Measurements from ENCODE around the gene CDK5.

CDK5 gene

DNA sequence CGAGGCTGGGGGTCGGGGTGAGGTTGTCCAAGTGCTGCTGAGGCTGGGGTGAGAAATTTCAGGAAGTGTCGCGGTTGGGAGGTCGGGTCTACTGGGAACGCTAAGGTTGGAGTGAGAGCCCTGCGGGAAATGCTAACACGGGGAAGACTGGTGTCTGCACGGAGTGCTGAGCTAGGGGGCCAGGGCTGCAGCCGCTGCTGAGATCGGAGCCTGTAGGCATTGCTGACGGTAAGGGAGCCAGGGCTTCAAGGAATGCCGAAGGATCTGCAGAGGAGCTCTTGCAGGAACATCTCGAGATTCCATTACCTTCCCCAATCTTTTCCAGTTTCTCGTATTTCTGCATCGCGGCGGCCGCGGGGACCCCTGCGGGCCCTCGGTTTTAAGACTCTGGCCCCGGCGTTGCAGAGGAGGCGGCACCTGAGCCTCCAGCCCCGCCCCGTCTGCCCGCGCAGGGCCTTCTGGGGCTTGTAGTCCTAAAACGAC is at the start of gene CDK5:
Gene CDK5 (minus strand): TSS at position 392 of the 483 bp plus-strand sequence. CDS start 49 bp downstream, at position 343.
- DNase-seq: no peak

DNA sequence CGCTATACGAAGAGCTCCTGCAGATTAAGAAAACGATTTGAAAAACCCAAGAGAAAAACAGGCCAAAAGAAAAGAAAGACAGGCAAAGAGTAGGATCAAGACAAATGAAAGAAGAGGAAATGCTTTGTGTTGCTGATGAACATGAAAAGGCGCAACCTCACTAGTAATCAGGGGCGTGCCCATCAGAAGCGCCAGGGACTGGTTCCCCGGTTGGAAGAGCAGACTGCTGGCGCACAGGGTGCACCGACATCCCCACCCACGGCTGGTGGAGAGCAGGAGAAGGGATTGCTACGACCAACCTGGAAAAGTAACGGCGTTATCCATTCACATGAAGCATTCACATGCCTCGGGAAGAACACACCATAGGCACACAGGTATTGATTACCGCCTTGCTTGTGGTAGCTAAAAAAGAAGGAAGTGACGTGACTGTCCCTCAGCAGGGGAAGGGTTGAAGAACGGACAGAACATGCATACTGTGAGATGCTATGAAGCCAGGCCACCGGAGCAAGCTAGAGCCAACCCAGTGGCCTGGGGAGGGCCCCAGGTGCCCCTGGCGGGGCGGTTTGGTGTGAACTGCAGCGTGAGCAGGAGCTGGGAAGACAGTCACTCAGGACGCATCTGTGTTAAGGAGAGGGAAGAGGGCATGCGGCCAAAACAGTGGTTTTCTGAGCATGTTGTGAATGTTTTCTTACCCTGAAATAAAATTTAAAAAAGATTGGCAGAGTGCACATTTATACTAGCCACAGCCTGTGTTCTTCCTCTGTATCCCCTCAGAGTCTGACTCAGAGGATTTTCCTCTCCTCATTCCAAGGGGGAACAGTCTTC is 46.9 kb upstream of the CDK5 start:
- DNase-seq: no peak

DNA sequence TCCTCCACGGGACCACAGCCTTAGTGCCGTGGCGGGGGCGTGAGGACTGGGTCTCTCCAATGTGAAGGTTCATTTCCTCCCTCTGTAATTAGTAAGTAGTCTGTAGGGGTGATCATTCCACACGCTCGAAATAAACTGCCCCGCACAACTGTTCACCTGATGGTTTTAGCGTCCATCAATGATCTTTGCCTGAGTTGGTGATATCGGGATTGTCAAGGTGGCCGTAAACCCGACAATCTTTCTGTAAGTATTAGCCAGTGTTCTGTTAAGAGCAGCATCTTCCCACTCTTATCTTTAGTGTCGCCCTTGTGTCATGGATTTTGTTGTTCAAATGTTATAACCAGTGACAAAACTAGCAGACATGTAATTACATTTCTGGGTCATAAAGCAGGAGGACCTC is 46.3 kb upstream of the CDK5 start:
- no peak for DNase-seq

DNA sequence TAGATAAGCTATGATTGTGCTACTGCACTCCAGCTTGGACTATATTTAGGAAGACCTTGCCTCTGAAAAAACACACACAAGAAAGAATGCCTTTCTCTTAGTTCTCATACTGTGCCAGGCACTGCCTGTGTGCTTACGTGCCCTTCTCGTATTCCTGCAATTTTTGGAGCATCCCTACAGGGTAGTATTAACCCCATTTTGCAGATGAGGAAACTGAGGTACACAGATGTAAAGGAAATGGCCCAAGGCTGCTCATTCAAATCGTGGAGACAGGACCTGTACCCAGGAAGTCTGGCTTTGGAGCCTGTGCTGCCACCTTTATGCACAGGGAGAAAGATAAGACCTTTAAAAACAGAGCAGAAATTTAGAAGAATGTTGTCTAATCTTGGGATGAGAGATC is 45.3 kb upstream of the CDK5 start:
- no peak for DNase-seq

DNA sequence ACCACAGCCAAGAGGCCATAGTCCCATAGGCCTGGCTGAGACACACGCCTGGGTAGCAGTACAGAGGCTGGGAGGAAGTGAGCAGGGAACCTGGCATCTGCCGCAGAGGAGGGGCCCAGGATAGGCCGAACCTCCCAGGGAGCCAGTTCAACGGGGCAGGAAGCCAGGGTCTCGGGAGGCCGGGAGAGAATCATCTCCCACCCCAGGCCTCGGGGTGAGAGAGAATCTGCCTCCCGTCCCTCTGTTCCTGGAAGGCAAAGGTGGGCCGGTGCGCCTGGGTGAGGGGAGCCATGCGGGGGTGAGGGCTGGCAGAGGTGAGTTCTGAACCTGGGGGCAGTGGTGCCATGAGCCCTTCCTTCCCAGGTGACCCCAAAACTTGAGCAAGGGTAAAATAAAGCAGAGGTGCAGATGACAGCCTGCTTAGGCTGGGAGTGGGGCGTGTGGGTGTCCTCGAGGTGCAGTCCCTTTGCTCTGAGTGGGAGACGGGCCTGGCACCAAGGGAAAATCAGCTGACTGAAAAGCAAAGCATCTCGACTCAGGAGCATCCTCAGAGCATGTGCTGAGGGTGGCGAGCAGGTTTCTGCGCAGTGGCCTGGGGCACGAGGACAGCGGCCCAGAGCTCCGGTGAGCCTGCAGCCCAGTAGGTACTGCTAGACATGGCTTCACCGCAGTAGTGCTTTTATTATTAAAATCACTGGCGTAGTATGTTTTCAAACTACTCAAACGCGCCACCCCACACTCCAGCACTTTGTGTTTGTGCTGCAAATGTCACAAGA is 44.1 kb upstream of the CDK5 start:
- DNase-seq: no peak

DNA sequence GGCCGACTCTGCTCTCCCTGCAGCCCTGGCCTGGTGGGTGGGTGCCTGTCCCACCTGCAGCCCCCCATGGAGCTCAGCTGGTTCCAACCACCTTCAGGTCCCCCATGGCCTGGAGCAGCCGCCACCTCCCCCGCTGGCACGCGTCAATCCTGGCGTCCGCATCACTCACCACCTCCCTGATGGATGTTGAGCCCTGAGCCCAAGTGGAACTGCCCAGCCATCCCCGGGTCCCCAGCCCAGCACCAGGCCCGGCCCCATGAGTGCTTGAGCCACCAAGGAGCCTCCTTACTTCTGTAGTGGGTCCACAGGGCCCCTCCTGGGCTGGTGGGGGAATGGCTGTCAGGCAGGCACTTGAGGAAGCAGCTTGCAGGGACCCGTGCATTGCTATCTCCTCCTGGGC is 43.2 kb upstream of the CDK5 start:
- DNase-seq: no peak

DNA sequence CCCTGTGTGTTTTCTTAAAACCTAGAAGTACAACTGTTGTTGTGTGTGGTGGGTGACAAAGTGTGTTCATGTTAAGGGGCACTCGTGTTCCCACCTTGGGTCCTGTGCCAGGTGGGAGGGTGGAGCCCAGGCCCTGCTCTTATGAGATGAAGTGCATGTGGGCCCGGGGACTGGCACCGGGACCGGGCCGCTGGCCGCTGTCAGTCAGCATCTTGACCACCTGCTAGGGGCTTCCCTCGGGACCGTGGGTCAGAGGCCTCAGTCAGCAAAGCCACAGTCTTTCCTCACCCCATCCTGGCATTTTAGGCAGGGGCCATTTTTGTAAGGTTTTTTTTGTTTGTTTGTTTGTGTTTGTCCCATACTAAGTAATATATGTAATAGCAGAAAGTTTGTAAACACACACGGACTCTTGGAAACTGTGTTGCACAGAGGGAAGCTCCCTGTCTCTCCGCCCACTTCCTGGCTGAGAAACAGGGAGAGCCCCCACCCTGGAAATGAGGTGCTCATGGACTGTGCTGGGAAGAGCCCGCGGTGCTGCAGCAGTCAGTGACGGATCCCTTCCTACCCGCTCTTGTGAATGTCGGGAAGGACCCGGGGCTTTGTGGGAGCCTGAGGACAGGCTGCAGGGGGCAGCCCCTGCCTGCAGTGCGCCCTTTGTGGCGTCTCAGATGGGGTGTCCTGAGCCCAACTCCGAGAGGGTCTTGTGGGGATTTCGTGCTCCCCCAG is 42.0 kb upstream of the CDK5 start:
- no peak for DNase-seq

DNA sequence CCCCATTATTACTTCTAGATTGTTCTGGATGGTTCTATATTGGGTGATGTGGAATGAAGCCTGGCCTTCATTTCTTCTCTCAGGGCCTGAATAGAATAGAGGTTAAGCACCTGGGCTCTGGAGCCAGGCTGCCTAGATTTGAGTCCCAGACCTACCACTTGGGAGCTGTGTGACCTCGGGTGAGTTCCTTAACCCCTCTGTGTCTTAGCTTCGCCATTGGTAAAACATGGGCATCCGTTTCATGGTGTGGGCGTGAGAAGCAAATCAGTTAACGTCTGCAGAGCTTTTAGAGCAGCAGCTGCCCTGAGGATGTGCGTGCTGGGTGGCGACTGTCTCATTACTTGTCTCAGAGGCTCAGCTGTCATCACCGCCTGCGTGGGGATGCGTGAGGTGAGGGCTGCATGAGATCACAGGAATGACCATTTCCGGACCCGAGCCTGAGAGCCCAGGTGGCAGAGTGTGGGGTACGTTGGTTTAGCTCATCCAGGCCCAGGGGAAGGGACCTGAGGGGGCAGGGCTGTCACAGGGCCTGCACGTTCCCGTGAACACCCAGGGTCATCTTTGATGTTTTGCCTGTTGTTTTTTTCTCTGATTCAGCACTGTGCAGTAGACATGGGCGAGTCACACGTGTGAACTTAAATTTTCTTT is 38.3 kb upstream of the CDK5 start:
- no peak for DNase-seq

DNA sequence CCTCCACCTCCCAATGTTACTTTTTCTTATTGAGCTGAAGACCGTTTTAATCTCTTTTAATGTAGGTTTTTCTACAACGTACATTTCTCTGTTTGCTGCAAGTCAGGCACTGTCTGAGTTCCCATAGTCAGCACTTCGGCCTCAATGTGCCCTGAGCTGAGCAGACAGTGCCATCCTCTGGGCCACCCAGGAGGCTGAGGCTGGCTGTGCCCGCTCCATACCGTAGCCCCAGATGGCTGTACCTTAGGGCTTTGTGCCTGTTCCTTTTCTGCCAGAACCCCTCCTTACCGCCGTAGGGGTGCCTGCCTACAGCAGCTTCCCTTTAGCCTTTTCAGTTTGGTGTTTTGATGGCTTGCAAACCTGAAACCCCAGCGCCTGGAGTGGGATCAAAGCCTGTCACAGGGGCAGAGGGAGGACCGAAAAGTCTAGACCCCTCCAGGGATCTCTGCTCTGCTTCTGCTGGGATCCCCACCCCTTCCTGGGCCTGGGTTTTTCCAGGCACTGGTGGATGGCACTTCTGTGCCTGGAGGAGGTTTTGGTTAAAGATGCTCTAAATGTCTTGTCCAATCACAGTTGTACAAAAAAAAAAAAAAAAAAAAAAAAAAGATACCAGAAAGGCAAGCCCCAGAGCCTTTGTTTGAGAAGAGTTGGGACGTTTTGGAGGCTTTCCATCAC is 37.6 kb upstream of the CDK5 start:
- no peak for DNase-seq

DNA sequence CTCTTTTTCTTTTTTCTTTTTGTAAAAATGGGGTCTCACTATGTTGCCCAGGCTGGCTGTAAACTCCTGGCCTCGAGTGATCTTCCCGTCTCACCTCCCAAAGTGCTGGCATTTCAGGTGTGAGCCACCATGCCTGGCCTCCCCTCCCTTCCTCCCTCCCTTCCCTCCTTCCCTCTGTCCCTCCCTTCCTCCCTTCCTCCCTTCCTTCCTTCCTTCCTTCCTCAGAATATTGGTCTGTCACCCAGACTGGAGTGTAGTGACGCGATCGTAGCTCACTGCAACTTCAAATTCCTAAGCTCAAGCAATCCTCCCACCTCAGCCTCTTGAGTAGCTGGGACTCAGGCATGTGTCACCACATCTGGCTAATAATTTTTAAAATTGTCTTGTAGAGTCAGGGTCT is 37.0 kb upstream of the CDK5 start:
- DNase-seq: no peak

DNA sequence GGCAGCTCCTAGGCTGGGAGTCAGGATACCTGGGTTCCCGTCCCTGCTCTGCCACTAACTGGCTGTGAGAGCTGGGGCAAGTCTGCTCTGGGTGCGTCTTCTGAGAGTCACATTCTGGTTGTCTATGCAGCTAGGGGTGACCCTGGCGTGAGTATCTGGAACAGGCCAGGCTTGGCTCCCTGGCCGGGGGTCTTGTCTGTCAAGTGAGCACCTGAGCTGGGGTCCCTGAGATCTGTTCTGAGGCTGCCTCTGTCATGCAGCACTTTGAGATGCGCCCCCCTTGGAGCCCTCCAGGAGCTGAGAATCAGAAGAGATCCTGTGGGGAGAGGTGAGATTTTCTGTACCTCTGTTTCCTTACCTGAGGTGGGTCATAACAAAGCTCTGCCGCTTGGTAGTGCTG is 36.1 kb upstream of the CDK5 start:
- DNase-seq: no peak

DNA sequence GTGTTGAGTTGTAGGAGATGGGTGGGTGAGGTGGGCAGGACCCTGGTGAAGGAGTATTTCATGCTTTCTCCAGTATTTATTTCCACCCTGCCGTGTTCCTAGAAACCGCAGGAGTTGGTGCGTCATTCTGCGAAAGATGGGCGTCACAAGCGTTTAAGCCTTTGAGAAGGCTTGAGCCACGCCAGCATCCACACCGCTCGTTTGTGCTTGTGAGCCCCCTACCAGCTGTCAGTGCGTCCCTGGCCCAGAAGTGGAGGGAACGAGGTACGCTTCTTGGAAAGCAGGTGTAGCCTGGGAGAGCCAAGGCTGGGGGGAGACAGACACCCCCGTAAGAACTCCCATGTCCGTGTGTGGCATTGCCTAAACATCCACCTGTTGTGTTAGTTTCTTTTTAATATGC is 34.3 kb upstream of the CDK5 start:
- no peak for DNase-seq

DNA sequence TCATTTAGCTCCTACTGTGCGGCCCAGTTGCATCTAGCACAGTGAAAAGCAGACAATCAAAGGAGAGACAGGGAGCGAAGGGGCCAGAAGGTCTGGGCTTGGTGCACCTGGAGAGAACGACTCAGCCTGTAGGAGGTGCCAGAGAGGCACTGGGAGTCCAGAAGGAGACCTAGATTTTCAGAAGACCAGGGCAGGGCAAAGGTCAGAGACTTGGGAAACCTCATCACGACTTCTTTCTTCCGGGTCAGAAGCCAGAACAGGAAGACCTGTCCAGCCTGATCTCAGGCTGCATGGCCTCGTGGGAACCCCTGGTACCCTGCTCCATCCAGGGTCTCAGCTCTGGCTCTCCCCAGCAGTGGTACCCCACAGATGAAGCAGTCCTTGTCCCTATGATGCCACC is 33.7 kb upstream of the CDK5 start:
- no peak for DNase-seq

DNA sequence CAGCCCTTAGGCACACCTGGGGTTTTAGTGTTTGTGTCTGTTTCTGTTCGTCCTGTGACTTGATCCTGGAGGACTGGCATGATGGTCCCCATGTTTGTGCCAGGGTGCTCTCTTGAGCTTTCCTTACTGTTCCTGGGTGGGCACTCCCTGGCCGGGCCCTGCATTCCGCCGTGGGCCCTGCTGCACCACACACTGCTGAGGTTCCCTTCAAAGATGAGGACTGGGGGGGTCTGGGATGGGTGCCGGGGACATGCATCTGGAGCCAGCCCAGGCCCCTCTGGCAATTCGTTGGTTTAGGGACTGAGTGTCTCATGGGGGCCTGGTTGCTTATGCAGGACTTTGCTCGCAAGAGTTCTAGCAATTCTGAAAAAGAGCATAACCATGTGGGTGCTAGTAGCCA is 33.3 kb upstream of the CDK5 start:
- no peak for DNase-seq

DNA sequence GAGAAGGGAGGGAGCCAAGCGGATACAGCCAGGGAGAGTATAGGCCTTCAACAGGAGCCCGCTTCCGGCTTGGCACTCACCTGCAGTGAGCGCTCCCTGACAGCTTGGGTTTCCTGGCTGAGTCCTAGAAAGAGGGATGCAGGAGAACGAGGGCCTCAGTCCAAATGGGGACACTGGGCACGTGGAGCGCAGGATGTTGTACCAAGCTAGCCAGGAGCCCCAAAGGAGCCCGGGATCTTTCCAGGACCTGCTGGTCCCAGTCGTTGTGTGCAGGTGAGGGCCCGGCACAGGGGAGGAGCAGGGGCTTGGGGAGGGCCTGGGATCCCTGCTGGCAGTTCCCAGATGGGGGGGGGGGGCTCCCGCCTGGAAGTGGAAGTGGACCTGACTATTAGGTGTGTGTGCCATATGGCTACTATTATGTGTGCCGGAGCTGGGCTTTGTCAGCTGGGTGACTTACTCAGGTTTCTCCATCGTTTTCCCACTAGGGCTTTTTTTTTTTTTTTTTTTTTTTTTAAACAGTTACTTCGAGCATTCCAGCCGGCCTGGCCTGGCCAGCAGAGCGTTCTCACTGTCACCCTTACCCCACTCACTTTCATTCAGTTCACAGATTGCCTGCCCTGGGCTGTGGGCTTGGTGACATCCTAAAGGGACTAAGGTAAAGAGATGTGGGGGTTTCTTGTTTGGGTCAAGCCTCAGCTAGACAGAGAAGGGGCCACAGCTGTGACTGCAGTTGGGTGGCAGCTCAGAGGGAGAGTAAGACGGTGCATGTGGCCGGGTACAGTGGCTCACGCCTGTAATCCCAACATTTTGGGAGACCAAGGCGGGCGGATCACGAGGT is 32.4 kb upstream of the CDK5 start:
- no peak for DNase-seq

DNA sequence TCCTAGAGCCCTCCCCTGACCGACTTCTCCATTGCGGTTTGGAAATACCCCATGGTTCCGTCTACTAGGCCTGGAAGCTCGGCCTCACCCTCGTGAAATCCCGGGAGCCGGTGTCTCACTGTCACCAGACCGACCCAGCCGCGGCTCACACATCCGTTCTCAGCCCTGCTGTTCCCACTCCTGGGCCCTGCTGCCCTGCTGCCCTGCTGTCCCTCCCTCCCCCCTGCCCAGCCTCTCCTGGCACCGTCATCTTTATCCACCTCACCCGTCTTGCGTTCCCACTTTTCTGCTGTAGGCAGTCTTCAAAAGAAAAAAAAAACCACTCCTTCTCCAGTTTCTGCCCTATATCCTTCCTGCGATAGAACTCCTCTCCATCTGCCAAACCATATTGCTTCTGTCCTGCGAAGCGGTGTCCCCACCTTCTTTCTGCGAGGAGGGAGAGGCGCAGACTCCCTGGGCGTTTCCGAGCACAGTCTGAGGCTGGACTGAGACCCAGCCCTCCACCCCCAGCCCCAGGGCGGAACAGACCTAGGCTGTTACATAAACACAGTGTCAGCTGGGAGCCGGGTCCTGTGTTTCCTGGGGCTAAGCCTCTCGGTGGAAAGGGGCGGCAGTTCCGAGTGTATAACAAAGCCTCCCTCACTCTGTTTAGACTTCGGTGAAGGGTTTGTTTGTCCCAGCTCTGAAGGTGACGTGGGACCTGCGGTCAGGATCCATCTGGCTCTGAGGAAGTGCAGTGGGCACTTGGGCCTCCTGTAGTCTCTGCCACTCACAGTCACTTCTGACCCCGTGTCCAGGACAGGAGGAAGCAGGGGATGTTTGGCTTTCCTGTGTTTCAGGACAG is 31.4 kb upstream of the CDK5 start:
- DNase-seq: no peak

DNA sequence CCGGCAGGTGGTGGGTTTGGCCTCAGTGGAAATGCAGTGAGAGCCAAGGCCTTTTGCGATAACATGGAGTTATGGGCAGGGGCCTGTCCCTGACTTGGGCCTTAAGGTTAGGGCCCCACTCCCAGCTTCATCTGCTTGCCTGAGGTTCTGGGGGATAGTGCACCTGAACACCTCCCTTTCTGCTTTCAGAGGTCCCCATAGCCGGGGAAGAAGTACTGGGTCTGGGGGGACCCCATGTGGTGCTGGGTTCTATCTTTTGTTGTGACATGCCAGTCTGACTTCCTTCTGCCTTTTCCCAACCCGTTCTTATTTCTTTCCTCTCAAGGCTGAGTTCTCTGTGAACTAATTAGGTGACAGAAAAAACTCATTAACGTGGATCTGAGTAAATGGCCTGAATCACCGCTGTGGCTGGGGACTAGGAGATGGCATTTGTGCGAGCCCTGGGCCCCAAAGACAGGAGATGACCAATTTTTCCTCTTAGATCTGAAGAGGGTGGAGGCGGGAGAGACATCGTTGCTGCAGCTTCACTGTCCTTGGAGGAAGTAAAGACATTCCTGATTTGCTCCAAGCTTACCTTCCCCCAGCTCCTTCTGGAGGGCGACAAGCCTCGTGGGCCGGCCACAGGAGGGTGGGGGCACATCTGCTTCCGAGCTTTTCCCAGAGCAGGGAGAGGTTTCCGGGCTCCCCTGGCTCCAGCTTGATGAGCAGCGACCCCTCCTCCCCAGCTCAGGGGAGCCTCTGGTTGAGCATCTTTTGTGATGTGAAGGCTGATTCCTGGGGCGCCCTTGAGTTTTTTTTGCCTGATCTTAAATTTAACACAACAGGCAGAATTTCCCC is 30.5 kb upstream of the CDK5 start:
- DNase-seq: no peak

DNA sequence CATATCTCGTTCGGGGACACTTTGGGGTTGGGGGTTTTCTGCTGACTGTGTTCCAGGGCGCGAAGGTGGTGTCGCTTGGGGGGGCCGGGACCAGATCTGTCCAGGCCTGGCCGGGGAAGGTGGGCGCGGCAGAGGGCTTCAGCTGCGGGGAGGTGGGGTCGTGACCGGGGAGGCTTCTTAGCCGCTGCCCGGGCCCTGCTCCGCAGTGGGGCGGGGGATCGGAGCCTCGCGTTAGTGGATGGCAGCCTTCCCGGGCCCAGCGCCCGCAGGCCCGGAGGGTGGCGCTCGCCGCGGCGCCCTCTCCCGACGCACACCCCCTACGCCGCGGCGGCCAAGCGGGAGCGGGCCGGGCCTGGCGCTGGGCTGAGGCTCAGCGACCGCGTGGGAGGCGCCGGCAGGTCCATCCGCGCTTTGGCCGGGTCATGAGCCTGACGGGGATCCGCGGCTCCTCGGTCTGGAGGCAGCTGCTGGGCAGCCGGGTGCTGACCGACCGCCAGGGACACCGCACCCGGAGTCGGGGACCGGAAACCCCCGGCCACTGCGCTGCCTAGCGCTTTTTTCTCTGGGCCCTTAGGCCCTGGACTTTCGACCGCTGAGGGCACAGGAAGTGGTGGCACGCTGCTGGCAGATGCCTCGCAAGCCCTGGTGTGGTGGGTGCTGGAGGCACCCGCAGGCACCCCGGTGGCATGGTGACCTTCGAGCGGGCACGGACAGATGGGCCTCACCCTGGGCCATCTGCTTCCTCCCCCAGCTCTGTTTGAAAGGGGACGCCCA is 29.7 kb upstream of the CDK5 start:
- DNase-seq: peak; percentile 48

DNA sequence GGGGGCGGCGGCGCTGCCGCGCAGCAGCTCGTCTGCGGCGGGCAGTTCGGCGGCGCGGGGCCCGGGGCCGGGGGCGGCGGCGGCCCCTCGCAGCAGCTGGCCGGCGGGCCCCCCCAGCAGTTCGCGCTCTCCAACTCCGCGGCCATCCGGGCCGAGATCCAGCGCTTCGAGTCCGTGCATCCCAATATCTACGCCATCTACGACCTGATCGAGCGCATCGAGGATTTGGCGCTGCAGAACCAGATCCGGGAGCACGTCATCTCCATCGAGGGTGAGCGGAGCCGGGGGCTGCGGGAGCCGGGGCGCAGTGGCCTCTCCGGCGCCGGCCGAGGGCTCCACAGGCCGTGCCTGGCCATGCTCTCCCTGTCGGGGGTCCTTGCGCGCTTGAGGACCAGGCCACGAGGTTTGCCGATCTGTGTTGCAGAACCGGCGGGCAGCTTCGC is 29.1 kb upstream of the CDK5 start:
- DNase-seq: peak; percentile 44
